ENCODE data around the gene TRMT10C. TPM values are rescaled to one million over a fixed set of nuclear protein-coding genes. Genes with fewer than 3 reads are reported as not detected.

The TRMT10C gene
- total and polyA plus RNA-seq, 2 donors (not counting 1 experiment from before 2014, with no cell fraction given) = 13.2 to 25.3 TPM

- CTCF ChIA-PET = no interaction called here
- no peak overlapping the region for H3K27ac Mint-ChIP-seq
- intact Hi-C loops (cut with micrococcal nuclease) = no loop called here
- Histone ChIP-seq H3K9me3 (ENCODE audit: control extremely low read depth in 1 of 3, control insufficient read depth in 2 of 3, insufficient read depth in 1 of 3, low read length in 2 of 3) (no peaks in the 10 kb centered on the region), H3K4me3 (ENCODE audit: control extremely low read depth in 1 of 5, extremely low read depth in 1 of 5, insufficient read depth in 1 of 5, low read depth in 2 of 5, low read length in 4 of 5) (no peak overlapping the region), H3K79me2 (ENCODE audit: control insufficient read depth, insufficient read depth, low read length) (peaks cover 38% of the 10 kb centered on the region), H3K4me2 (replicated peaks; ENCODE audit: low read depth, low read length, poor library complexity, severe bottlenecking) (no peak overlapping the region), H3K9ac (ENCODE audit: low read length) (no peak overlapping the region), H3K4me1 (ENCODE audit: control insufficient read depth in 2 of 2, insufficient read depth in 2 of 2, low read length in 2 of 2) (no peaks in the 10 kb centered on the region), H3K27me3 (replicated peaks in 1 of 4; ENCODE audit: control extremely low read depth in 1 of 4, control insufficient read depth in 3 of 4, insufficient read depth in 4 of 4, low read length in 3 of 4) (no peaks in the 10 kb centered on the region), H3K36me3 (replicated peaks in 1 of 2; ENCODE audit: control extremely low read depth in 1 of 2, control insufficient read depth in 1 of 2, extremely low read depth in 1 of 2, insufficient read depth in 2 of 2, low read length in 1 of 2) (peaks cover 9 to 42% of the 10 kb centered on the region in 2 experiments), H2AFZ (ENCODE audit: insufficient read depth, low read depth, low read length, poor library complexity, severe bottlenecking) (no peak overlapping the region), H3K27ac (ENCODE audit: low read length in 2 of 2) (no peak overlapping the region), H4K20me1 (ENCODE audit: control insufficient read depth, insufficient read depth, low read length, poor library complexity, severe bottlenecking) (peaks cover 22% of the 10 kb centered on the region)
- no peak for DNase-seq
- H3K27me3 Mint-ChIP-seq = no peaks in the 10 kb centered on the region
- WGBS (ENCODE audit: insufficient coverage) = no CpG with 5 or more reads among the region's 1 CpG
- TF ChIP-seq, protein P1, sequence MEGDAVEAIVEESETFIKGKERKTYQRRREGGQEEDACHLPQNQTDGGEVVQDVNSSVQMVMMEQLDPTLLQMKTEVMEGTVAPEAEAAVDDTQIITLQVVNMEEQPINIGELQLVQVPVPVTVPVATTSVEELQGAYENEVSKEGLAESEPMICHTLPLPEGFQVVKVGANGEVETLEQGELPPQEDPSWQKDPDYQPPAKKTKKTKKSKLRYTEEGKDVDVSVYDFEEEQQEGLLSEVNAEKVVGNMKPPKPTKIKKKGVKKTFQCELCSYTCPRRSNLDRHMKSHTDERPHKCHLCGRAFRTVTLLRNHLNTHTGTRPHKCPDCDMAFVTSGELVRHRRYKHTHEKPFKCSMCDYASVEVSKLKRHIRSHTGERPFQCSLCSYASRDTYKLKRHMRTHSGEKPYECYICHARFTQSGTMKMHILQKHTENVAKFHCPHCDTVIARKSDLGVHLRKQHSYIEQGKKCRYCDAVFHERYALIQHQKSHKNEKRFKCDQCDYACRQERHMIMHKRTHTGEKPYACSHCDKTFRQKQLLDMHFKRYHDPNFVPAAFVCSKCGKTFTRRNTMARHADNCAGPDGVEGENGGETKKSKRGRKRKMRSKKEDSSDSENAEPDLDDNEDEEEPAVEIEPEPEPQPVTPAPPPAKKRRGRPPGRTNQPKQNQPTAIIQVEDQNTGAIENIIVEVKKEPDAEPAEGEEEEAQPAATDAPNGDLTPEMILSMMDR (IDR thresholded peaks at IDR 0.05) = no peak
- no peak for TF ChIP-seq EZH2 (IDR thresholded peaks at IDR 0.05; ENCODE audit: borderline replicate concordance, insufficient read depth, low read depth, low read length, poor library complexity, severe bottlenecking)
- H3K9me3 Mint-ChIP-seq (ENCODE audit: insufficient read depth) = no peaks in the 10 kb centered on the region
- POLR2A ChIA-PET = no interaction called here
- peaks cover 7% of the 10 kb centered on the region for H3K4me1 Mint-ChIP-seq
- no peak for ATAC-seq (ENCODE audit: low read depth)
- no peak overlapping the region for H3K4me3 Mint-ChIP-seq
Observed at GRCh38 chr3:101588616-101589015, 26.9 kb downstream of the TRMT10C start.

GRCh38 chr3:101591071-101591470, 29.4 kb downstream of the TRMT10C start:
- Histone ChIP-seq H3K9me3 (ENCODE audit: control extremely low read depth in 1 of 3, control insufficient read depth in 2 of 3, insufficient read depth in 1 of 3, low read length in 2 of 3) (no peaks in the 10 kb centered on the region), H3K9ac (ENCODE audit: low read length) (no peak overlapping the region), H3K4me2 (replicated peaks; ENCODE audit: low read depth, low read length, poor library complexity, severe bottlenecking) (no peak overlapping the region), H3K79me2 (ENCODE audit: control insufficient read depth, insufficient read depth, low read length) (peaks cover 18% of the 10 kb centered on the region), H3K4me1 (ENCODE audit: control insufficient read depth in 2 of 2, insufficient read depth in 2 of 2, low read length in 2 of 2) (no peaks in the 10 kb centered on the region), H4K20me1 (ENCODE audit: control insufficient read depth, insufficient read depth, low read length, poor library complexity, severe bottlenecking) (peaks cover 7% of the 10 kb centered on the region), H3K27me3 (replicated peaks in 1 of 4; ENCODE audit: control extremely low read depth in 1 of 4, control insufficient read depth in 3 of 4, insufficient read depth in 4 of 4, low read length in 3 of 4) (no peaks in the 10 kb centered on the region), H3K4me3 (ENCODE audit: control extremely low read depth in 1 of 5, extremely low read depth in 1 of 5, insufficient read depth in 1 of 5, low read depth in 2 of 5, low read length in 4 of 5) (no peak overlapping the region), H2AFZ (ENCODE audit: insufficient read depth, low read depth, low read length, poor library complexity, severe bottlenecking) (no peak overlapping the region), H3K36me3 (replicated peaks in 1 of 2; ENCODE audit: control extremely low read depth in 1 of 2, control insufficient read depth in 1 of 2, extremely low read depth in 1 of 2, insufficient read depth in 2 of 2, low read length in 1 of 2) (peaks cover 12 to 40% of the 10 kb centered on the region in 2 experiments), H3K27ac (ENCODE audit: low read length in 2 of 2) (no peak overlapping the region)
- CTCF ChIA-PET = no interaction called here
- H3K4me3 Mint-ChIP-seq = no peak overlapping the region
- no peak overlapping the region for H3K27ac Mint-ChIP-seq
- POLR2A ChIA-PET = interaction anchor here (0.6 kb wide), 2 partner anchors 1758 to 1759 kb away, joined by 3 to 4 read pairs; no protein-coding TSS in a partner anchor
- H3K27me3 Mint-ChIP-seq = no peaks in the 10 kb centered on the region
- intact Hi-C loops (cut with micrococcal nuclease) = no loop called here
- H3K4me1 Mint-ChIP-seq = peaks cover 6% of the 10 kb centered on the region
- TF ChIP-seq EZH2 (IDR thresholded peaks at IDR 0.05; ENCODE audit: borderline replicate concordance, insufficient read depth, low read depth, low read length, poor library complexity, severe bottlenecking) = no peak
- TF ChIP-seq, protein P1 (IDR thresholded peaks at IDR 0.05) = no peak
- DNase-seq (no peak), ATAC-seq (ENCODE audit: low read depth) (no peak)
- no peaks in the 10 kb centered on the region for H3K9me3 Mint-ChIP-seq (ENCODE audit: insufficient read depth)
- no CpG with 5 or more reads among the region's 3 CpGs for WGBS (ENCODE audit: insufficient coverage)

All from B cell (primary cell).